NCI-H345 (cell line): Measurements from ENCODE around the gene NUDT16L1.

ENCODE experiments used
- DNase-seq: peaks from one replicate; lab custom pipeline; 2025; lab: John Stamatoyannopoulos, UW

The NUDT16L1 gene

DNA sequence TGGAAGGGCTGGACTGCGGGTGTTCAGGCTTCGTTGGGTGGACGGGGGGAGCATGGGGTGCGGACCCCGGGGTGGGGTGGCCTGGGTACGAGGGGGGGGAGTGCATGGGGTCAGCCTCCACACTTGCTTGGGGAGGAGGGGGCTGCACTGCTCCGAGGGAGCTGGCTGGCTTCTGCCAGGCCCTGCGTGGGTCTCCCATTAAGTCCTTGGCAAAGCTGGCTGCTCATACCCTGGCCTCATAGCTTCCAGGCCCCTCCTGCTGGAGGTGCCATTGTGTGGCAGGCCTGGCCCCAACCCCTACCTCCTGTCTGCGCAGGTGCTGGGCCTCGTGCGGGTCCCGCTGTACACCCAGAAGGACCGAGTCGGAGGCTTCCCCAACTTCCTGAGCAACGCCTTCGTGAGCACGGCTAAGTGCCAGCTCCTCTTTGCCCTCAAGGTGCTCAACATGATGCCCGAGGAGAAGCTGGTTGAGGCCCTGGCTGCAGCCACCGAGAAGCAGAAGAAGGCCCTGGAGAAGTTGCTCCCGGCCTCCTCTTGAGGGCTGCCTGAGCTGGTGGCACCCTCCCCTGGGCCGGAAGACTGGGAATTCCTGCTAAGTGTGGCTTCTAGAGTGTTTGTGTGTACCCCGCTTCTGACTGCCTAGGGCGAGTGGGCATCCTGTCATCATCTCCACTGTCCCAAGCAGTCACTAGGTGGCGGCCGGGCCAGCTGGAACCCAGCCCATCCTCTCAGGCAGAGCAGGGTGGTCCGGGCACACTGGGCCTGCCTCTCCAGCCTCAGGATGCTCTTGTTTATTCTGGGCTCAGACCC is 1.5 kb downstream of the NUDT16L1 start:
- DNase-seq = no peak

DNA sequence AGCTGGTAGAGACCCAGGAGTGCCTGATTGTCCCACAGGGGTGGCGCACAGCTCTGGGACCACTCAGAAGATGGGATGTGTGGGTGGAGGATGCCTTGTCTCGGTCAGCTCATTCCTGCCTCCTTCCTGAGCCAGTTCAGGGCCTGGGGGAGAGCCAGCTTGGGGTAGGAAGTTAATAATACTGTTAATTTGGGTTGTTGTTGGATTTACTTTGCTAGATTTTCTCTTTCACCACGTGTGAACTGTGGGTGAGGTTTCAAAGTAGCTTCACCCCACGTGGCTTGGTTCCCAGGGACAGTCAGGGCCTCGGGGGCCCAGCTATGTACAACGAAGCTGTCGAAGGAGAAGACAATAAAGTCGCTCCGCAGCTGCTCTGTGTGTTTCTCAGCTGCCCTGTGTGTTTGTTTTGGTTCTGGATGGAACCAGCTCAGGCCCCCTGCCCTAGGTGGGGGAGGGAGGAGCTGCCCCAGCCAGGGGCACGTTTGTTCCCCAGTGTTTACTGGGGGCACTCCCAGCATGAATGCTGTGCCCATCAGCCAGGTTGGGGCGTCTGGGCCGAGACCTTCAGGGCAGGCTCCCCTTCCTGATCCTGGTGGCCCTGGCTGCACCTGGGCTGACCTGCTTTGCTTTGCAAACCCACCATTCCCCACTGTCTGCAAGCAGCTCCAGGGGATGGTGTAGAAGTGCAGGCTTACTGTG is 2.3 kb downstream of the NUDT16L1 start:
- no peak for DNase-seq

DNA sequence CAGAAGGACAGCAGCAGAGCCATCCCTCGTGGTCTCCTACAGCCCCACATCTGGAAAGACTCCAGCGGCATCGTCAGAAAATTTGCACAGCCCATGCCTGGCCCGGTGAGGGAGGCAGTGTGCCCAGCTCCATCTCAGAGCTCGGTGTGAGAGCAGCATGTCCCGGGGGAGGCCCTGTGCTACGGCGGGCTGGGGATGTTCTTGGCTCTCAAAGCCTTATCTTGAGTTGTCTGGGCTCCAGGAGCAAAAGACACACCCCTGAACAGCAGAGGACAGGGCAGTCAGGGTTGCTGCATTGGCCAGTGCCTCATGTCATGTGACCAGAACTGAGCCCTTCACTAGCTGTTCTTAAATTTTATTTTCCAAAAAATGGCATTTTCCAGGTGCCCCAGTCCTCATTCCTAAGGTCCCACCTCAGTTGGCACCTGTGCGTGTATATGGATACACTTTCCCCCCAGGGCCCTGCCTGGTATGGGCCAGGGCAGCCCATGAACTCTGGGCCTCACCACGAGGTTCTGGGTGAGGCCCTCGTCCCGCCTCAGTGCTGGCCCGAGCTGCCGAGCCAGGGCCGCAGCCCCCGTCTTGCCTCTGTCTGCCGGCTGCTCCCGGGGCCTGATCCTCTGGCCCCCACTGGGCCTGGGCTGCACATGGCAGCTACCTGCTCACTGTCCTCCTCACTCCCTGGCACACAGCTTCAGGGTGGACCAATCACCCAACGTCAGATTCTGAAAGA is 3.0 kb downstream of the NUDT16L1 start:
- DNase-seq = no peak

DNA sequence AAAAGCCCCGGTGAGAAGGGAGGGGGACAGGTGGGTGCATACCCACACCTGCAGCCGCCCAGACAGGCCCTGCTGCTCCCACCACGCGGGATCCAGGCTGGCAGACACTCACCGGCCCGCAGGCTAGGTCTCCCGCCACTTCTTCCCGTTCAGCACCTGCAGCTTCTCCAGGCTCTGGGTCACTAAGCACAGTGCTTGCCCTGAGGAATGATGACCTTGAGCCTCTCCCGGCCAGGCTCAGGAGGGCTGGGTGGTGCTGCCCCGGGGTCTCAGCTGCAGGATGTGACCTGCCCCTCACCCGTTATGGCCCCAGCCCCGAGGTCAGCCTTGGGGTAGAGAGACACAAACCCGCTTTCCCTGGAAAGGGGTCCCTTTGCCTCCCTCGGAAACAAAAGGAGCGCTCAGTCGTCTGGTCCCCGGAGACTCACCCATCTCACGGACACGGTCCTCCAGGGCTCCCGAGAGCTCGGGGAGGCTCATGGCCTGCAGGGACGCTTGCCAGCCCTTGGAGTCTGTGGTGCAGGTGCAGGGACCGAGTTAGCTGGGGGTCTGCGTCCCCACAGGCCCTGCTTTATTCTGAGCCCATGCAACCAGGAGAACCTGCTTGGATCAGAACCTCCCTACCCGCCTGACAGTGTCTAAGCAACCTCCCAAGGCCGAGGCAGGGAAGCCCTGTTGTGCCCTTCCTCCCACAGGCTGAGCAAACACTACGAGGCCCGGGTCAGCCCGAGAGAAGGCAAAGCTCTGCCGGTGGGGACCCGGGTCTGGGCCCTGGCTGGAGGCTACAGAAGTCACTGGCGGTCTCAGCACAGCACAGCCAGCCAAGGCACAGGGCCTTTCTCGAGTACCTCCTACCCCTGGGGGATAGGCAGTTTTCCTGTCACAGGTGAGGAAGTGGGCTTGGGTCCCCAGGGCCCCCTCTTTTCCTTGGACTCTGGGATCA is 3.8 kb downstream of the NUDT16L1 start:
- DNase-seq = no peak

DNA sequence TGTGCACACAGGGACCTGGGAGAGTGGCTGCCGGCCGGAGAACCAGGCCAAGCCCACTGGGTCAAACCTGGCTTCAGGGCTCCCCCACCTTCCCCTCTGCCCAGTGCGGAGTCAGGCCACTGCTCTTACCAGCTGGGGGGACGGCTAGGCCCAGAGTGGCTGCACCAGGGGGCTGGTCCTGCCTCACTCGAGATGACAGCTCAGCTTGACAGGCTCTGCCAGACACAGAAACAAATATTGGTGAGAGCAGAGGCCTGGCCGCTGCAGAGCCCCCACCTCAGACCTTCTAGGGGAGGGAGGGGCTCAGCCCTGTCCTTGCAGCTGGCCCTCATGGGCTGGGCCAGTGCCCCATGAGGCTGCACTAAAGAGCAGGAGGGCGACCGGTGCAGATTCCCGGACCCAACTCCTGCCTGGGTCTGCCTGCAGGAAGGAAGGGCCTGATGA is 4.5 kb downstream of the NUDT16L1 start:
- DNase-seq = no peak

DNA sequence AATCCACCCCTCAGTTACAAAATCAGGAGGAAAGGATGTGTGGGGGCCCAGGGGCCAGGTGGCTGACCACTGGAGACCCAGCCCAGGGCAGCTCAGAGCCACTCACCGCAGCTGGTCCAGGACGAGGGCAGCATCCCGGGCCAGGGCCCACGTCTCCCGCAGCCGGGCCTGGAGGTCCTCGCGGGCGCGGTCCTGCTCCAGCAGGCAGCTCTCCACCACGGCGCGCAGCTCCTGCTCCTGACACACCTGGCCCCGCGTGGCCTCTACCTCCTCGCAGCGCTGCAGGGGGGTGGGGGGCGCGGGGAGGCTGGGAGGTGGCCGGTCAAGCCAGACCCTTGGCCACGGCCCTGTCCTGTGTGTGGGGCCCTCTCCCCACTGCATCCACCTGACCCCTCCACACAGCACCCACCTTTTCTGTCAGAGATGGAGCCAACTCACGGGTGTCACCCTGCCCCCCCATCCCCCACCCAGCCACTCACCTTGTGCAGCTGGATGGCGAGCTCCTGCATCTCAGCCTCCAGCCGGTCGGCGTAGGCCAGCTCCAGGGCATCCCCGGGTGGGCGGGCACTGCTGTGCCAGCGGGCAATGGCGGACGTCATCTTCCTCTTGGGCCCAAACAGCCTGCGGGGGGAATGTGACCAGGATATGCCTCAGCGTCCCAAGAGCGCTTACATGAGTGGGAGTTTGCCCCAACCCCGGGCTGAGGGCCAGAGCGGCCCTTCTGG is 5.1 kb downstream of the NUDT16L1 start:
- no peak for DNase-seq

DNA sequence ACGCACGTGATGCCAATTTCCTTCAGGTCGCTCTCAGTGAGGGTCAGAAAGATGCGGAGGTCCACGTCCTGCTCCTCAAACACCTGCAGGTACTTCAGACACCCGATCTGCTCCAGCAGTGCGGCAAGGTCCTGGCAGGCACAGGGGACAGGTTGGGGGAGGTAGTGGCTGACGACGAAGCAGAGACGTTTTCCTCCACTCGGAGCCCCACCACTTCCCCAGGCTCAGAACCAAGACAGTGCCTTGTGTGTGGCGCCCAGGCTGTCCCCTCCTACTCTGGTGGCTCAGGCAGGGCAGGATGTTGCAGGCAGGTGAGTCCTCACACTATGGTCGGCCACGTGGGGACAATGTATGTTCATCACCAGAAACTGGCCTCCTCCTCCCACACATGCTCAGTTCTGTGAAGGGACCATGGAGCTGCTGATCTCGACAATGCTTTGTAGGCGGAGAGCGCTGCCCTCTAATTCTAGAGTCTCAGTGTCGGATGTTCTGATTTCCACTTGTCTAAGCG is 5.7 kb downstream of the NUDT16L1 start:
- no peak for DNase-seq

DNA sequence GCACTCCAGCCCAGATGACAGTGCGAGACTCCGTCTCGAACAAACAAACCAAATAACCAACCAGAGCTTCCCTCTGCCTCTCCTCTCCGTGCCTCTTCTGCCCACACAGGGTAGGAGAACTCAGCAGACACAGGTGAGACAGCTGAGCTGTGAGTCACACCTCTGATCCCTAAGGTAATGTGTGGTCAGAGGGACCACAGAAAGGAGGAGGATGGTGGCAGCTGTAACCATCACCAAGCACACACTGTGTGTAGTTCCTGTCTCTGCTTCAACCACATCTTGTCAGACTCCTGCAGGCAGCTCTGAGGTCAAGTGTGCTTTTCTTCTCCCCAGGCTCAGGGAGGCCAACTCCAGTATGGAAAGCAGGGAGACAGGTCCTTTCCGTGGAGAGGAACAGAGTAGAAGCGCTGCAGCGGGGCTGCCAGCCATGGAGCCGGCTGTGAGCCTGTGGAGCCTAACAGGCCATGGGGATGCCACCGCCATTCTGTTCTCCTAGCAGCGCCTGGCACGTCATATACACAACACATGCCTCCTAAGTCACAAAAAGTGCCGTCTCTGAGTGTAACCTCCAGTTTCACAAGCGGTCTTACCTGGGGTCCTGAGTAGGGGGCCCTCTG is 7.1 kb downstream of the NUDT16L1 start:
- no peak for DNase-seq

DNA sequence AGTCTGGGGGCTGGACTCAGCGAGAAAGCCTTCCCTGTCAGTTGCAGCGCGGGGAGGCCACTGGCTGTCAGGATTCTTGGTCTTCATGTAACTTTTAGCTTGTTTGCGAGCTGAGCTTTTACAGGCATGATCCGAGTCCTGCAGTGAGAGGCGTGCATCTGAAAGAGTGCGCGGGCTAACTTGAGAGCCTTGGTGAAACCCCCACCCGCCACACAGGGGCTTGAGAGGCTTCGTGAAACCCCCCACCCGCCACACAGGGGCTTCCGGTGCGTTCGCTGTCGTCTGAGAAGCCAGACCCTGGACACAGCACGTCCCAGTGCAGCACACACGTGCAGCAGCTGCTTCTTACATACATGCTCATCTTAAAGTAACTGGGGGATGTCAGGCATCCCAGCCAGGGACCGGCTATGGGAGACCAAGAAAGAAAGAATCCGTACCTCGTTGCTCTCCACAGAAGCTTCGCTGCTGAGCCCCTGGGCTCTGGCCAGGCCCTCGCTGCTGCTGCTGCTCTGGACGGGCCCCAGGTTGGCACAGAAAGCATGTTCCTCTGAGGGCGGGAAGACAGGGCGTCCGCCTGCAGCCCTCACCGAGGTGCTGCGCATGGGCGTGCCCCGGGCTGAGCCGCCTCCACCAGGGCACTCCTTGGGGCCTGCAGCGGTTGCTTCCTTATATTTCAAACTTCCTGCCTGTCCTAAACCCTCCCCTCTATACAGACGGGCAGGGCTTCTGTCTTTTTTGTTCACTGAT is 7.8 kb downstream of the NUDT16L1 start:
- no peak for DNase-seq

DNA sequence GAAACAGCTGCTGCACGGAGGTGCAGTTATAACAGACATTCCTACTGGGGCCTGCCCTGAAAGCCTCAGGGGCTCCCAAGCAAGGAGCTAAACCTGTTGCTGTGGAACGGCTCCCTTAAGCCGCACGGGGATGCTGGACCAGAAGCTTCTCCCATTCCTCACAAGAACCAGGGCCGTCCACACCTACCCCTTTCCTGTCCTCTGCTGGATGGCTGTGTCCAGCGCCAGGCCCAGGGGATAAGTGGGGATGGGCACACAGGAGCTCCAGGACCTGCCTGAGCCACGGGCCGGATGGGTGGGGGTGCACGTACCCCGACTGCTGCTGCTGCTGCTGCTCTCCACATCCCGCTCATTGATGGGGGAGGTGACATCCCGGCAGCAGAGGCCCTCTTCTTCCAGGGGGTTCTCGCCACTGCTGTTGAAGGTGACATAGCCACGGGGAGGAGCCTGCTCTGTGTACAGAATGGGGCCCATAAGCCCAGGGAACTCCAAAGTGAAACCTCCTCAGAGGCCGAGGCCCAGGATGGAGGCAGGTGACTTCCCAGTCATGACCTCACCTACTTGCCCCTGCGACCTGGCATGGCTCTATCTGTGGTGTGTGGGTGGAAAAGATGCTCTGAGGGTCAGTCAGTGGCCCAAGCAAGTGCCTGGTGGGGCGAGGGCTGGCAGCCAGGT is 8.6 kb downstream of the NUDT16L1 start:
- DNase-seq = no peak

DNA sequence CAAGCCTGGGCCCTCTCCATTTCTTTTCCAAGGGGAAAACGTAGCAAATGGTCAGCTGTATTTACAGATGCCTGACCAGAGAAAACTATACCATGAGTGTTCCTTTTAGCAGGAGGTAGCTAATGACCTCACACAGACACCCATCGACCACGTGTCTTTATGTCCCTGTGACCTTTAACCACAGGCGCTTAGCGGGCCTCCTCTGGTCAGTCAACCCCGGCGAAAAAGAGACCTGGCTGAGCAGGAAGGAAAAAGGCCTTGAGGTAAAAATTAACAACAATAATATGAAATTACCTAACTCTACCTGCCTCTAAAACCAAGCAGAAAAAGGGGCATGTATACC is 9.1 kb downstream of the NUDT16L1 start:
- DNase-seq = no peak

DNA sequence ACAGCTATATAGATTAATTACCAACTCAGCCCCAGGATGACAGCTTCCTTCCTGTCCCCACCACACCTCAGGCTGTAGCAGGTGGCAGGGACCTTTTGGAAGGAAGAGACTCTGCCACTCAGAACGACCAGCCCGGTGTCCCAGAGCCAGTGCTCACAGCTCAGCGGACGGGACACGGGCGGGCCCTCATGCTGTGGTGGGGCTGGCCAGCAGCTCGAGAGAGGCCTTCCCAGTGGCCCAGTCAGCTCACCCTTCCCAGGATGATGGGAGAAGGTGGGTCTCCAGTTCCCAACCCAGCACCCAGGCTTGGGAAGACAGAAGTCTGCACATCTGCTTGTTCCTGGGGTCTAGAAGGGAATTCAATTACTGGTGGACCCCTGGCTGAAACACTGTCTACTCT is 10.5 kb downstream of the NUDT16L1 start:
- DNase-seq = no peak

DNA sequence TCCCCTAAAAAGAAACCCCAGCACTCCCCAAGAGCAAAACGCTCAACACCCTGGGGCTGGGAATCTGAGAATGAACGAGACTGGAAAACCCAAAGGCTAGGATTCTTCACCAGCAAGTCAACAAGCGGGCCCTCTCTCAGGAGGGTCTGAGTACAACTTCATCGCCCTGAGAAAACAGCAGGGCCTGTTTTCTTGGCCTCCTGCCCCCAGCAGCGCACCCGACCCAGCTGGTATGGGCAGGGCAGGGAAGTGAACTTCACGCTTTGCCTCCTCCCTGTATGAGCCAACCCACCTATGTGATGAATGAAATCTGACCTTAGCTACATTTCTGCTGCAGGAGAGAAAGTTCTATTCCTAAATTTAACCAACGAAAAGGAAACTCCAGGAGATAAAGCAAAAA is 11.1 kb downstream of the NUDT16L1 start:
- DNase-seq = no peak

DNA sequence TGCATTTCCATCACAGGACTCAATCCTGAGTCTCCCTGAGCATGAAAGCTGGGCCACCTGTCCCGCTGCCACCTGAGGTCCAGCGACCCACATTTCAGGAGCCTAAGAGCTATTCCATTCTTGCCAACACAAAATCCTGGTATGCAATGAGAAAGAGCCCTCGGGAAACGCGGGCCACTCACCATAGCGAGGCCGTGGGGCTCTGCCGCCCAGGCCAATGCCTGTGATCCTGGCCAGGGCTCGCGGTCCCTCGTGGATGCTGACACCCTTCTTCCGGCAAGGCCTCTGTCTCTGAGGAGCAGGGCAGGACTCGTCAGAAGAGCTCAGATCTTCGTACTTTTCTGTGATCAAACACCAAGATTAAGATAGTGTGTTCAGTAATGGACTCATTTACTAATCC is 11.6 kb downstream of the NUDT16L1 start:
- no peak for DNase-seq

DNA sequence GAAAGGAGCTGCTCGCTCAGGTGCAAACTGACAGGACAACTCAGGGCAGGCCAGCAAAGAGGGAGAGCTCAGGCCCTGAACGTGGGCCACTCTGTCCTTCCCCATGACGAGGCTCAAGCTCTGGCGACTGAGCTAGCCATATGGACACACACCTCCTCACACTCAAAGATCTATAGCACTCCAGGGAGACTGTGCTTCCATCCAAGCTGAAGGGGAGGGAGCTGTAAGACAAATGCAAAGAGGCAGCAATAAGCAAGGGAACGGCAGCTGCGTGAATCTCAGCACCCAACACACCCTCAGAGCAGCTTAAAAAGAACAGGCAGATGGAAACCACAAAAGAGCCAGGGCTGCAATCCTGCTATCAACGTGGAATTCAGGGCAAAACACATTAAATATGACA is 13.5 kb downstream of the NUDT16L1 start:
- no peak for DNase-seq

DNA sequence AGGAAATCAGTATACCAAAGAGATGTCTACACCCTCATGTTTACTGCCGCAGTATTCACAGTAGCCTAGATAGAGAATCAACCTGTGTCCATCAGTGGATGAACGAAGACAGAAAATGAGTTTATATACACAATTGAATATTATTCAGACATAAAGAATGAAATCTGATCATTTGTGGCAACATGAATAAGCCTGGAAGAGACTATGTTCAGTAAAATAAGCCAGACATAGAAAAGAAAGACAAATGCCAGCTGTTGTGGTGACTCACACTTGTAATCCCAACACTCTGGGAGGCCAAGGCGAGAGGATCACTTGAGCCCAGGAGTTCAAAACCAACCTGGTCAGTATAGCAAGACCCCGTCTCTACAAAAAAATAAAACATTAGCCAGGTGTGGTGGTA is 16.1 kb downstream of the NUDT16L1 start:
- DNase-seq = no peak

DNA sequence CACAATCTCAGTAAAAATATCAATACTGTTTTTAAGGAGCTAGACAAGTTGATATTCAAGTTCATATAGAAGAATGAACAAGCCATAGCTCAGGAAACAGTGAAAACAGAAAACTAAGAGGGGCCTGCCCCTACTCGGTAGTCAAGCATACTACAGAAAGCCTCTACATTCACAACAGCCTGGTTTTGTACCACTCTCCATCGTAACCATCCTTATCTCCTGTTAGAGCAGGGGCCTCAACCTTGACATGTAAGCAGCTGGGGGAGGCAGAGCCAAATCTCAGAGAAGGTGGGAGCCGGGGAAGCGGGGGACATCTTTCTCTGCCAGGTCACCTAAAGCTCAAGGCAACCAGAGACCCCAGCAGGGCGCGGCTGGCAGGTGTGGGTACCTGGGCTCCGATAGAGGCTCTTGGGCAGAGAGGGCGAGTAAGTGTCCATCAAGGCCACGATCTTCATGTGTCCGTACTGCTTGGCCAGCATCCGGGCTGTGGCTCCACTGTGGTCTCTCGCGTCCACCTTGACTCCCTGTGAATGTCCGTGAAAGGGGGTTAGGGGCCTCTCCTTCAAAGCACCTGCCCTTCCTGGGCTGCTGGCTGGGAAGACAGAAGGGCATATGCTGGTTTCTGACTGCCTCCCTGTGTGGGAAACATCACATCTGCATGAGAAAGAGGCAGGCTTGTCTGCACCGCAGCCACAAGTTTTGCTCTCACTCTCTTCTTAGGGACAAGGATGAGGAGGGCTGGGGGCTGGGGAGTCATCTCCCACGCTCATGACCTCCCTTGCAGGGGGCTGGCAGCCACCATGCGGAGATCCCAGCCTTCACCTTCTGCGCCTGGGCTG is 20.5 kb downstream of the NUDT16L1 start:
- DNase-seq = no peak

DNA sequence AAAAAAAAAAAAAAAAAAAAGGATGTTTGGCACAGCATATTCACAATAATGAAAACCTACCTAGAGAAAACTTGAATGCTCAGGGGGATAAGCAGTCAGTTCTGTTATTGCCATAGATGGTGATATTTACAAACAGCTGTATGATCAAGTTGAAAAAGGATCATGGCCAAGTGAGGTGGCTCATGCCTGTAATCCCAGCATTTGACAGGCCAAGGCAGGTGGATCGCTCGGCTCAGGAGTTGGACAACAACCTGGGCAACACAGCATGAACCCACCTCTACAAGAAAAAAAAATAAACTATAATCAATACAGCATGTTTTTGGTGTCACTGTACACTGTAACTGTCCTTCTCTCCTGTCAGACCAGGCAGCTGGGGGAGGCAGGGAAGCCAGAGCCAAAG is 21.6 kb downstream of the NUDT16L1 start:
- no peak for DNase-seq
